Chondrocyte (in vitro differentiated cells): Measurements from ENCODE around the gene STXBP1. TPM values are rescaled to one million over a fixed set of nuclear protein-coding genes. Genes with fewer than 3 reads are reported as not detected.

Experiments
- DNase-seq: peaks from one replicate; pipeline ENCODE4 v3.0.0; 2021; ENCODE audit warnings: mixed read lengths, low spot score
- H3K27ac Mint-ChIP-seq: one replicate; pipeline ENCODE4 v1.8.0; 2021; ENCODE audit warnings: mild to moderate bottlenecking, moderate library complexity, mixed read lengths; ENCODE audit not compliant: unreplicated experiment
- H3K27me3 Mint-ChIP-seq: 2 replicates; pipeline ENCODE4 v1.8.0; 2021; ENCODE audit warnings: low read depth, mixed read lengths
- H3K36me3 Mint-ChIP-seq: 2 replicates; pipeline ENCODE4 v1.8.0; 2021; ENCODE audit warnings: low read depth, mixed read lengths
- H3K4me1 Mint-ChIP-seq: 2 replicates; pipeline ENCODE4 v1.8.0; 2021; ENCODE audit warnings: low read depth, mild to moderate bottlenecking, mixed read lengths
- H3K4me3 Mint-ChIP-seq: one replicate; pipeline ENCODE4 v1.8.0; 2021; ENCODE audit warnings: mild to moderate bottlenecking, moderate library complexity, mixed read lengths; ENCODE audit not compliant: unreplicated experiment
- H3K9me3 Mint-ChIP-seq: 2 replicates; pipeline ENCODE4 v1.8.0; 2021; ENCODE audit warnings: low read depth, mixed read lengths
- total RNA-seq: library from RNA; stranded (reverse); gene quantifications from 3 replicates; pipeline ENCODE4 v1.2.1, GENCODE V29; 2021
- TF ChIP-seq, protein P1 (sequence below): fragments of 200-600 bp; sonication (generic); IDR thresholded peaks from 2 replicates; pipeline ENCODE4 v1.5.0; 2021; ENCODE audit warnings: antibody characterized with exemption, mild to moderate bottlenecking, moderate library complexity

Gene STXBP1
- total RNA-seq, 1 donor from 2014 or later, result 41.6 TPM

GRCh38 chr9:127565231-127565630 is 46.8 kb upstream of the STXBP1 start:
- no peak for DNase-seq
- peak overlapping the region; percentile 61 for H3K27ac Mint-ChIP-seq

GRCh38 chr9:127566351-127567001 is 45.6 kb upstream of the STXBP1 start:
- Mint-ChIP-seq H3K36me3 (peaks cover 5% of the 10 kb centered on the region), H3K27ac (peak overlapping the region; percentile 78), H3K4me1 (peaks cover 63% of the 10 kb centered on the region), H3K9me3 (no peaks in the 10 kb centered on the region), H3K4me3 (peak overlapping the region; percentile 86), H3K27me3 (no peaks in the 10 kb centered on the region)
- TF ChIP-seq, protein P1, sequence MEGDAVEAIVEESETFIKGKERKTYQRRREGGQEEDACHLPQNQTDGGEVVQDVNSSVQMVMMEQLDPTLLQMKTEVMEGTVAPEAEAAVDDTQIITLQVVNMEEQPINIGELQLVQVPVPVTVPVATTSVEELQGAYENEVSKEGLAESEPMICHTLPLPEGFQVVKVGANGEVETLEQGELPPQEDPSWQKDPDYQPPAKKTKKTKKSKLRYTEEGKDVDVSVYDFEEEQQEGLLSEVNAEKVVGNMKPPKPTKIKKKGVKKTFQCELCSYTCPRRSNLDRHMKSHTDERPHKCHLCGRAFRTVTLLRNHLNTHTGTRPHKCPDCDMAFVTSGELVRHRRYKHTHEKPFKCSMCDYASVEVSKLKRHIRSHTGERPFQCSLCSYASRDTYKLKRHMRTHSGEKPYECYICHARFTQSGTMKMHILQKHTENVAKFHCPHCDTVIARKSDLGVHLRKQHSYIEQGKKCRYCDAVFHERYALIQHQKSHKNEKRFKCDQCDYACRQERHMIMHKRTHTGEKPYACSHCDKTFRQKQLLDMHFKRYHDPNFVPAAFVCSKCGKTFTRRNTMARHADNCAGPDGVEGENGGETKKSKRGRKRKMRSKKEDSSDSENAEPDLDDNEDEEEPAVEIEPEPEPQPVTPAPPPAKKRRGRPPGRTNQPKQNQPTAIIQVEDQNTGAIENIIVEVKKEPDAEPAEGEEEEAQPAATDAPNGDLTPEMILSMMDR, result no peak
- DNase-seq, result no peak

More at GRCh38 chr9:127565231-127565630, 46.8 kb upstream of the STXBP1 start:
- Mint-ChIP-seq H3K36me3 (peaks cover 5% of the 10 kb centered on the region), H3K9me3 (no peaks in the 10 kb centered on the region), H3K4me1 (peaks cover 70% of the 10 kb centered on the region), H3K27me3 (no peaks in the 10 kb centered on the region), H3K4me3 (no peak overlapping the region)
- TF ChIP-seq, protein P1, result no peak

- H3K36me3 Mint-ChIP-seq, result peaks cover 5% of the 10 kb centered on the region
Observed at GRCh38 chr9:127567035-127567729, 44.9 kb upstream of the STXBP1 start.

DNA sequence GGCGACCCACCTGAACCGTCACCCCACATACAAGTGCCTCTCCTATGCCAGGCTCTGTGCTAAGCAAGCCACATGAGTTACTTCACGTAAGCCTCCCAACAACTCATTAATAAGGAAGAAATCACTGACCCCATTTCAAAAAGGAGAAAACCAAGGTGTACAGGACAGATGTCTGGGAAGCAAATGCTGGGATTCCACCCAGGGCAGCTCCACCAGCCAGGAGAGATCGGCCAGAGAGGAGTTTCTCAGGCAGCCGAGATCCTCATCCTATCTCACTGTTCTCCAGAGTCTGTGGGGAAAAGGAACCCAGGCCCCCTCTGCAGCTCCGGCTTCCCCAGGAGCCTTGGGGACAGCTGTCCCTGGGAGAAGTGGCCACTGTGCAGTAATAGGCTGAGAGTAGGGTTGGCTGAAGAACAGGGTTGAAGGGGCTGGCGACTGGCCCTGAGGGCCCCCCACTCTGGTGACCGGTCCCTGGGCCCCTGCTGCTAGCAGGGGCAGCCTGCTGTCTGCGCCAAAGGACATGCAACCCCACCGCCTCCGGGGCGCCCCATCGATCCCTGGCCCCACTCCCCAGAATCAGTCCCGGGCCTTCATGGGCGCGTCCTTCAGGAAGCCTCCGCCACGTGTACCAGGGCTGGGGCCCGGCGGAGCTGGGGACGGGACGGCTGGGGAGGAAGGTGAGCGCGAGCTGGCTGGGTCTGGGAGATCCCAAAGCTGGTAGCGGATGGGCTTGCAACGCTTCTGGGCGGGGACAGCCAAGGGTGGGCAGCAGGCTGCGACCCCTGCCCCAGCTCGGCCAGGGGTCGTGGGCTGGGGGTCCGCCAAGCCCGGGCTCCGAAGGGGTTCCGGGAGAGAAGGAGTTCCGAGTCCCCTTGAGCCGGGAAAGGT is 44.1 kb upstream of the STXBP1 start:
- Mint-ChIP-seq H3K27me3 (no peaks in the 10 kb centered on the region), H3K4me1 (peaks cover 60% of the 10 kb centered on the region), H3K27ac (peak overlapping the region; percentile 78), H3K4me3 (peak overlapping the region; percentile 86), H3K9me3 (no peaks in the 10 kb centered on the region), H3K36me3 (peaks cover 3% of the 10 kb centered on the region)
- DNase-seq, result no peak
- TF ChIP-seq, protein P1, result no peak

More at GRCh38 chr9:127567035-127567729, 44.9 kb upstream of the STXBP1 start:
- Mint-ChIP-seq H3K27ac (peak overlapping the region; percentile 78), H3K4me3 (peak overlapping the region; percentile 86), H3K9me3 (no peaks in the 10 kb centered on the region), H3K27me3 (no peaks in the 10 kb centered on the region), H3K4me1 (peaks cover 60% of the 10 kb centered on the region)
- DNase-seq, result no peak
- TF ChIP-seq, protein P1, result no peak

- H3K36me3 Mint-ChIP-seq, result no peaks in the 10 kb centered on the region
- peaks cover 60% of the 10 kb centered on the region for H3K4me1 Mint-ChIP-seq
- H3K27me3 Mint-ChIP-seq, result no peaks in the 10 kb centered on the region
- H3K9me3 Mint-ChIP-seq, result no peaks in the 10 kb centered on the region
- DNase-seq, result no peak
- TF ChIP-seq, protein P1, result no peak
- peak overlapping the region; percentile 86 for H3K4me3 Mint-ChIP-seq
- H3K27ac Mint-ChIP-seq, result no peak overlapping the region
Observed at GRCh38 chr9:127568618-127568970, 43.5 kb upstream of the STXBP1 start.
